Inferior parietal cortex (tissue), 1 donor: ENCODE data around the gene GPR78.
"Not testable (repeated sequence)": the region's sequence is repeated elsewhere in the genome, so short reads cannot be mapped to it uniquely, and the experiment has no call there.

Experiments used
- DNase-seq: peaks from one replicate; pipeline ENCODE4 v3.0.0-alpha.2; 2016; ENCODE audit errors: extremely low spot score

The GPR78 gene

DNA sequence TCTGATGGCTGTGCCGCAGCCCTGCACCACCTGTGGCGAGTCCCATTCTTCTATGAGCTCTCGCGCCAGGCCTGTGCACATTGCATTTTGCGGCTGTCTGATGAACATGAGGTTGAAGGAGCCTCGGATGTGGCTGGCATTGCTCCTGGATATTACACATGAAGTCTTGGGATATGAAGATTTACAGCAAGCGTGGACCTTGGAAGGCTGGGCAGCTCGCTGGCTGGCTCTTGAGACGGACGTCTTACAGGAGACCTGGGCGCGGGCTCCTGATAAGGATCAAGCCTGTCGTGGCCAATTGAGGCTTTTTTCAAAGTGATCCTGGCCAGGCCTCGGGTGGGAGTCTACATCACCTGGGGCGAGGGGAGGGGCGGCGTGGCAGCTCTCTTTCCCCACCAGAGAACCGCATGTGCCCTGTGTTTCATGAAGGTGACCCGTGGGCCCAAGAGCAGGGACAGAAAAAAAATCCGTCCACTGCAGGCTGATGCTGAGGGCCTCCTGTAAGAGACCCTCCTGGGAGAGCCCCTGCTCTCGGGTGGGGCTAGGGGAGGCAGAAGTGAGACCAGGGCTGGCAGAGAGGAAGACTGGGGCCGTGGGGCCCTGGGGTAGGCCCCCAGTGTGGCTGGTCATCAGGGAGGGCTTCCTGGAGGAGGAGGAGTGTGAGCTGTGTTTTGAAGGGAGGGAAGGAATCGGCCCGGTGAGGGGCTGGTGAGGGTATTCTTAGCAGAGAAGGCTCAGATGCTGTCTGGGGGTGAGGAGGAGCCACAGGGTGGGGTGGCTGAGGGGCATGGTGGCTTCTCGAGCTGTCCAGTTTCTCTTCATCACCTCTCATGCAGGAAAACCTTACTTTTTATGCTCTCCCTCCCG, 36.0 kb downstream of the GPR78 start:
- DNase-seq = no peak

GRCh38 chr4:8616831-8617230, 36.6 kb downstream of the GPR78 start:
- no peak for DNase-seq

- no peak for DNase-seq
These were observed 37.4 kb downstream of the GPR78 start for GRCh38 chr4:8617486-8618040.

- DNase-seq = no peak
These were observed 38.2 kb downstream of the GPR78 start for GRCh38 chr4:8618421-8618820.

- no peak for DNase-seq
These were observed 38.9 kb downstream of the GPR78 start for GRCh38 chr4:8618961-8619720.

DNA sequence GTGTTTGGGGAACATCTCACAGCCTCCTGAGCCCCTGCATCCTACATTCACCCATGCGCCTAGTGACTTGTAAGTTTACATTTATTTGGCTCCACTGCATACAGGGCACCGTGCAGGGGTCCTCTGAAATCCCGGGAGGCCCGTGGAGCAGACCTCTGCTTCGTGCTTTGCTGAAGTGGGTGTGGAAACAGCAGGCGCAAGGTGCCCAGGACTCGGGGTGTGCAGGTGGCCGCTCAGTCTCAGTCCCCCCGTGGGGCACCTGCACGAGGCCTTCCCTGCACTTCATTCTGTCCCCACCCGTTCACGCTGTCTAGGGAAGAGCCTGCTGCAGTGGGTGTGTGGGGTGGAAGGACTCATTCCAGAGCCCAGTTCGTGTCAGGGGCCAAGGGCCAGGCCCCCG, 40.9 kb downstream of the GPR78 start:
- DNase-seq = not testable (repeated sequence)

DNA sequence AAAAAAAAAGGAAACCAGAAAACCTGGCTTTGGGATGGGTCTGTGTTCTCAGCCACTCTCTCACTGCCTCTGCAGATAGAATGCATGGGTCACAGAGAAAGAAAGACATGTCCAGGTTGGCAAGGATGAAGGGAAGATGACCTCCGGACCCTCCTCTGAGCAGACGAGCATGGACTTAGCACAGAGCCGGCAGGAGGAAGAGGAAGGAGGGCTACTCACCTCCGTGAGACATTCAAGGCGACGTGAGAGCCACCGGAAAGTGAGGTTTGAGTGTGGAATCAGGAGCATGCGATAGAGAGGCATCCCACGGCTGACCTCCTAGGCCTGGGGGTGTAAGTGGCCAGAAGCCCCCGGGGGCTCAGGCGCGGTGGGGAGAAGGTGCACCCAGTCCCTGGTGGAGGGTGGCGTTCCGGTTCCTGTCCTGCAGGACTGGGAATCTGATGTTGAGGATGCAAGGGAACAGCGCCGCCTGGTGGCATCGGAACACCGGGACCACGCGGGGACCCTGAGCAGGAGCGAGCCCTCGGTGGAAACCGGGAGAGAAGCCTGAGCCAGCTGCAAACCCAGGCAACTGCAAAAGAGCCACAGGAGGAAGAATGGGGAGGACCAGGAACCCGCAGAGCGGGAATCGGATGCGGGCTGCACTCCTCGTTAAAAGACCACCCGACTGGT, 44.5 kb downstream of the GPR78 start:
- DNase-seq = not testable (repeated sequence)

- DNase-seq = not testable (repeated sequence)
These were observed 50.2 kb downstream of the GPR78 start for GRCh38 chr4:8630240-8630905.

GRCh38 chr4:8631896-8632295, 51.7 kb downstream of the GPR78 start:
- DNase-seq = not testable (repeated sequence)

DNA sequence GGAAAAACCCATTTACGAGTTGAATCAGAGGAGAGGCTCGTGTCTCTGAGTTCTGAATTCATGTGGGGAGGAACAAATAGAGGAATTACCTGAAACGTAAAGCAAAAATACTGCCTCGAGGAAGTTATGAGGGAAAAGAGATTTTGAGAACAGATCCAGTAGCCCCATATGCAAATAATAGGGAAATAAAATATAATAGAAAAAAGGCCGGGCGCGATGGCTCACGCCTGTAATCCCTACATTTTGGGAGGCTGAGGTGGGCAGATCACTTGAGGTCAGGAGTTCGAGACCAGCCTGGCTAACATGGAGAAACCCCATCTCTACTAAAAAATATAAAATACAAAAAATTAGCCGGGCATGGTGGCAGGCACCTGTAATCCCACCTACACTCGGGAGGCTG, 54.6 kb downstream of the GPR78 start:
- not testable (repeated sequence) for DNase-seq

DNA sequence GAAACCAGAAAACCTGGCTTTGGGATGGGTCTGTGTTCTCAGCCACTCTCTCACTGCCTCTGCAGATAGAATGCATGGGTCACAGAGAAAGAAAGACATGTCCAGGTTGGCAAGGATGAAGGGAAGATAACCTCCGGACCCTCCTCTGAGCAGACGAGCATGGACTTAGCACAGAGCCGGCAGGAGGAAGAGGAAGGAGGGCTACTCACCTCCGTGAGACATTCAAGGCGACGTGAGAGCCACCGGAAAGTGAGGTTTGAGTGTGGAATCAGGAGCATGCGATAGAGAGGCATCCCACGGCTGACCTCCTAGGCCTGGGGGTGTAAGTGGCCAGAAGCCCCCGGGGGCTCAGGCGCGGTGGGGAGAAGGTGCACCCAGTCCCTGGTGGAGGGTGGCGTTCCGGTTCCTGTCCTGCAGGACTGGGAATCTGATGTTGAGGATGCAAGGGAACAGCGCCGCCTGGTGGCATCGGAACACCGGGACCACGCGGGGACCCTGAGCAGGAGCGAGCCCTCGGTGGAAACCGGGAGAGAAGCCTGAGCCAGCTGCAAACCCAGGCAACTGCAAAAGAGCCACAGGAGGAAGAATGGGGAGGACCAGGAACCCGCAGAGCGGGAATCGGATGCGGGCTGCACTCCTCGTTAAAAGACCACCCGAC, 55.8 kb downstream of the GPR78 start:
- not testable (repeated sequence) for DNase-seq
